HG02884 (cell line): ENCODE data around the gene IDE.
"Not testable (repeated sequence)": the region's sequence is repeated elsewhere in the genome, so short reads cannot be mapped to it uniquely, and the experiment has no call there.

Experiments
- ATAC-seq: cut with Tn5 transposase; IDR thresholded peaks from one replicate; pipeline ENCODE4 v1.9.1; 2021; ENCODE audit warnings: mild to moderate bottlenecking, moderate library complexity; ENCODE audit not compliant: unreplicated experiment

Gene IDE

GRCh38 chr10:92420546-92421275 is 153.2 kb downstream of the IDE start:
- no peak for ATAC-seq

DNA sequence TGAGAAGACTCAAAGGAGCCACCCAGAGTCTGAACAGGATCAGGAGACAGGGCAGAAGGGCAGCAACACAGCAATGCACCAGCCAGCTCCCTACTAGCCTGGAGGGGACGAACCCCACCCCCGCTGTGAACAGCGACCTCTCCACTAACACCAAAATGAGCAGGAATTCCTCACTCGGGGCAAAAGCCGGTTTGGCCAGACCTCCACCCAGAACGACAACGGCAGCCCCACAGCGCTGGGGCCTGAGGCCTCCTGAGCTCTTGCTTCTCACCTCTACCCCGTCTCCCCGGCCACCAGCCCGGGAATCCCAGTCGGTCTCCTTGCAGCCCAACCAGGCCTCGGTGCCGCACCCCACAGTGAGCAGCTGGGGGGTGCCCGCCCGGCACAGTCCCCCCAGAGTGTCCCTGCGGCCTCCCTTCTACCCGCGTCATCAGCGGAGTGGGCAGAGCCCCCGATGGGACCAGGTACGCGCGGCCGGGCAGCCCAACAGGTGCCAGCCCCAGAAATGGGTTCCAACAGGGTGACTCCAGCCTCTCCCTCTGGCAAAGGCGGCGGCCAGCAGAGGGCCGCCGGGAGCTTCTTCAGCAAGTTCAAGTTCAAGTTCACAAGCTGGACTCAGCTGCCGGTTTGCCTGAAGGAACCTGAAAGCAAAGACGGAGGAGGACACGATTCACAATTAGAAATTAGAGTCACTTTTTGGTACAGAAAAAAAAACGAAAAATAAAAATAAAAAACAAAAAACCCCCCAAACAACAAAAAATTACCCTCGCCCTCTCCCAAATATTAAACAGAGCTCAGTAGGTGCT is 153.9 kb downstream of the IDE start:
- no peak for ATAC-seq

DNA sequence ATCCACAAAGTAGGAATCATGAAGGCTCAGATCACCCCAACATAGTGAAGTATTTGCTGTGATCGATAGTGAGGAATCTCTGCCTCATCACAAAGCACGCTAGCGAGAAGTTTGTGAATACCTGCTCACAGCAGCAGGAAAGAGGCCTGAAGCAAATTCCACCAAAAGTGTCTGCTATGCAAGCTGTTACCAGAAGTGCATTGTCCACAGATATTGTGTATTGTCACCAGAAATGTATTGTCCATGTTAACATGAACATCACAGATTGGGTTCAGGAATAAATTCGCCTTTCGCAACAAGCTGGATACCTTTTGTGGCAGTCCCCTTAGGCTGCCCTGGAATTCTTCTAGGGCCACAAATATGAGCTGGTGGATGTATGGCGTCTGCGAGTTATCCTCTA is 155.0 kb downstream of the IDE start:
- no peak for ATAC-seq

GRCh38 chr10:92418221-92418620 is 155.7 kb downstream of the IDE start:
- no peak for ATAC-seq

- no peak for ATAC-seq
Measured at GRCh38 chr10:92413519-92413918, 160.4 kb downstream of the IDE start.

DNA sequence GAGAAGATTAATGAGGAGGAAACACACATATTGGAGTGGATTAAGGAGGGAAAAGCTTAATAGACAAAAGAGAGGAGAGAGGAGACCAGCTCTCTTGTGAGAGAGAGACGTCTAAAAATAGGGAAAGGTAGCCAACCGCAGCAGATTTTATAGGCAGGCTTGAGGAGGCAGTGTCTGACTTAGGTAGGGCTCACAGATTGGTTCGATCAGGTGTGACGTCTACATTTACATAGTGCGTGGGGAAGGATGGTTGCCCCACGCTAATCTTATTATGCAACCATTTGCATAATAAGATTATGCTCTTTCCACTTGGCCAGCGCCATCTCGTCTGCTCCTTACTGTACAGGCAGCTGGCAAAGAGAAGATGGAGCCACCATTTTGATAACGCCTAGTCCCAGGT is 160.9 kb downstream of the IDE start:
- ATAC-seq = no peak

DNA sequence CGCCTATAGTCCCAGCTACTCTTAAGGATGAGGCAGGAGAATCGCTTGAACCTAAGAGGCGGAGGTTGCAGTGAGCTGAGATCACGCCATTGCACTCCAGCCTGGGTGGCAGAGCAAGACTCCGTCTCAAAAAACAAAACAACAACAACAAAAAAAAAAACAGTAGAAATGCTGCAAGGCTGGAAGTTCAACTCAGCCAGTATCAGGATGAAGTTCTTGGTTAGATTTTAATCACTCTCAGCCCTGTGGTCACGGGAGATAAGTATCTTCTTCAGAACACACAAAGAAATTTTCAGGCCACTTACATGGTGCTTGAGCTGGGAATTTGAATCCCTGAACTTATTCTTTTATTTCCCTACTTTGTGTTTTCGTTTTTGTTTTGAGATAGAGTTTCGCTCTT is 162.5 kb downstream of the IDE start:
- no peak for ATAC-seq

- ATAC-seq = no peak
Measured at GRCh38 chr10:92410501-92410900, 163.4 kb downstream of the IDE start.

DNA sequence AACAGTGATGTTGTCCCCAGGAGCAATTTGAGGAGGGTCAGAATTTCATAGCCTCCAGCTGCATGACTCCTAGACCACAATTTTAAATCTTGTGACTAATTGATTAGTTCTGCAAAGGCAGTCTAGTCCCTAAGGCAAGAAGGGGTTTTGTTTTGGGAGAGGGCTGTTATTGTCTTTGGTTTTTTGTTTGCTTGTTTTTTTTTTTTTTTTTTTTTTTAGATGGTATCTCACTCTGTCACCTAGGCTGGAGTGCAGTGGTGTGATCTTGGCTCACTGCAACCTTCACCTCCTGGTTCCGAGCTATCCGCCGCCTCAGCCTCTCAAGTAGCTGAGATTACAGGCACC is 165.9 kb downstream of the IDE start:
- ATAC-seq = no peak

- ATAC-seq = no peak
Measured at GRCh38 chr10:92407305-92408016, 166.4 kb downstream of the IDE start.

DNA sequence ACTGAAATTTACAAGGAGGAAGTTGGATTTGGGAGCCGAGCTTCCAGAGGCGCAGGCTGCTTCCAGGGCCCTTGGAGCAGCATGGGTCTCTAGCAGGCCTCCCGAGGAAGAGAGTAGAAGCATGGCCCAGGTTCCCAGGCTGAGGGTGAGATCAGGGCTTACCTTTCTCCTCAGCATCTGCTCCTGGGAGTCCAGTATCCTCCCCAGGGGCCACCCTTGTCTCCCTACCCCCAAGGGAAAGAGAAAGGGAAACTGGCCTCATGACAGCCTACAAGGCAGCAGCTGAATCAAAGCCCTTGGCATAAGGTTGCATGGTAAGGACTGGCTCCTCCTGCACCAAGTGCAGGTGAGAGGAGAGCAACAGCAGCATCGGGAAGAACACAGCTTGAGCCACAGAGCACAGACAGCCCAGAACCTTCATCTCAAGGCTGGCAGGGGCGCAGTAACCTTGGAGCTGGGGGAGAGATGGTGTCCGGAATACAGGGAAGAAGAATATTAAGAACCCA is 168.4 kb downstream of the IDE start:
- no peak for ATAC-seq

GRCh38 chr10:92404612-92405418 is 169.1 kb downstream of the IDE start:
- no peak for ATAC-seq

DNA sequence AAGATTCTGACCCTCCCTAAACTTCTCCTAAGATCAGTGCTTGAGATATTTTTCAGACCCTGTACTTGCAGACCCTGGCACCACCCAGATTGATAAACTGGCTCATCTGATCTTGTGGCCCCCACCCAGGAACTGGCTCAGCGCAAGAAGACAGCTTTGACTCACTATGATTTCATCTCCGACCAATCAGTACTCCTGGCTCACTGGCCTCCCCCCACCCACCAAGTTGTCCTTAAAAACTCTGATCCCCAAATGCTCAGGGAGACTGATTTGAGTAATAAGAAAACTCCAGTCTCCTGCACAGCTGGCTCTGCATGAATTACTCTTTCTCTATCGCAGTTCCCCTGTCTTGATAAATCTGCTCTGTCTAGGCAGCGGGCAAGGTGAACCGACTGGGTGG is 171.7 kb downstream of the IDE start:
- not testable (repeated sequence) for ATAC-seq
